Measurements from ENCODE around the gene MLH3.
A peak's percentile ranks its signal among the peaks of the same experiment; 100 is the strongest.

Gene MLH3

DNA sequence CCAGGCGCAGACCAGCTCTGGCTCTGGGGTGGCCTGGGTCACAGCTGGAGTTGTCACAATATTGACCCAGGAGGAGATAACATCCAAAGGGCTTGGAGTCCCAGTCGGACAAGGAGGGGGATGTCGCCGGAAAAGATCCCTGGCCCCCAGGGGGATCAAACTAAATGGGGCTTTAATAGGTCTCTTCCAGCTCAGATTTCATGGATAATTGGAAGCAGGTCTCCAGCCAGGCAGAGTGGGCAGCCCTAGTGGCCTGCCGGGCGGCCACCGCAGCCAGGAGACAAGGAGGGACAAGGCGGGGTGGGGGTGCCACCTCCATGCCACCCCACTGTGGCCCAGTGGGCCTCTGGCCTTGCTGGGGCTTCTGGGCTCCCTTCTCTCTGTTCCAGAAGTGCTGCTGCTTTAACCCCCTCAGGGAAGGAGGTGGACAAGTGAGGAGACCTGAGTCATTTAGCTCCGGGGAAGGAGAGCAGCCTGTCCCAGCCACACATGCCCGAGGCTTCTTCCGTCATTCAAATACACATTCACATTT lies 72.8 kb downstream of the MLH3 start:
- peaks cover 42 to 53% of the 10 kb centered on the region in 2 experiments for H3K4me1 ChIP-seq (ENCODE audit: control insufficient read depth in 1 of 2, insufficient read depth in 2 of 2, low read length in 2 of 2)
- H3K9ac ChIP-seq (ENCODE audit: low read length), result no peak overlapping the region
- no peaks in the 10 kb centered on the region for H3K36me3 ChIP-seq (ENCODE audit: control insufficient read depth in 1 of 2, insufficient read depth in 2 of 2, low read length in 2 of 2)
- H2AFZ ChIP-seq (ENCODE audit: insufficient read depth, low read length, poor library complexity), result no peak overlapping the region
- peaks cover 4% of the 10 kb centered on the region for H3K79me2 ChIP-seq (ENCODE audit: control insufficient read depth, insufficient read depth, low read length, poor library complexity)
- peak overlapping the region; percentile 46 for H3K18ac ChIP-seq (ENCODE audit: low read length)
- peak overlapping the region; percentile 43 for H2AK5ac ChIP-seq (ENCODE audit: low read length)
- peak overlapping the region; percentile 90 for H4K91ac ChIP-seq (ENCODE audit: low read depth, low read length)
- H2BK120ac ChIP-seq (ENCODE audit: insufficient read depth, low read length, poor library complexity), result peak overlapping the region; percentile 81
- no peak overlapping the region for H3K23ac ChIP-seq (ENCODE audit: low read length)
- H2BK5ac ChIP-seq (ENCODE audit: low read depth, low read length, poor library complexity), result peak overlapping the region; percentile 90
- H4K8ac ChIP-seq (ENCODE audit: low read depth, low read length), result peak overlapping the region; percentile 52
- H3K14ac ChIP-seq (ENCODE audit: low read length), result peak overlapping the region; percentile 80
- peak; percentile 86 to 94 for DNase-seq
- no peak overlapping the region for H3K4me3 ChIP-seq (ENCODE audit: low read depth, low read length)
- H3K9me3 ChIP-seq (ENCODE audit: insufficient read depth, low read depth, low read length), result no peaks in the 10 kb centered on the region
- peak overlapping the region; percentile 67 for H2BK12ac ChIP-seq (ENCODE audit: low read length)
- peak overlapping the region; percentile 28 for H4K12ac ChIP-seq (ENCODE audit: low read depth, low read length)
- no peak overlapping the region for H3K4ac ChIP-seq (ENCODE audit: low read depth, low read length)
- H3K4me2 ChIP-seq (ENCODE audit: low read length), result no peak overlapping the region
- WGBS (ENCODE audit: extremely low coverage, insufficient coverage, insufficient read length), result no CpG with 5 or more reads among the region's 11 CpGs
- peak overlapping the region; percentile 45 for H3K27ac ChIP-seq (ENCODE audit: low read depth, low read length)
- no peaks in the 10 kb centered on the region for H3K27me3 ChIP-seq (ENCODE audit: insufficient read depth, low read length)
- H3K79me1 ChIP-seq (ENCODE audit: low read length), result peaks cover 45% of the 10 kb centered on the region

DNA sequence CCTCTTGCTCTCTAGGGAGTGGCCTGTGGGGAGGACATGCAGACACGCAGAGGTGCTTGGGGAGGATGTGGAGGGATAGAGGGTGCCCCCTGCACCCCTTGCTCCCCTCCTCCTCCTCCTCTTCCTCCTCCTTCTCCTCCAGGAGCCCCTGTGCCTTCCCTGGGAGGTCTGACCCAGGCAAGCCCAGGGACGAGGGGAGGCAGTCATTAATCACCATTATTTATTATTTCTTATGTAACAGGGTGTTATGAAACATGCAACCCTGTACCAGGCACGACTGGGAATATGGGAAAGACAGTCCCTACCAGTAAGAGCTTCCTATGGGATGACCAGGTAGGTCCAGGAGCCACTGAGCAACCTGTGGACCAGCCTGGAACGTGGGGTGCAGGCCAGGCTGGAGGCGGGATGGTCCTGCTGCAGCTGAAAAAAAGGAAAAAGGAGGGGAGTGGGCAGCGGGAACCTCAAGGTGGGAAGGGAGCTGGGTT lies 73.3 kb downstream of the MLH3 start:
- Histone ChIP-seq H3K79me2 (ENCODE audit: control insufficient read depth, insufficient read depth, low read length, poor library complexity) (peaks cover 4% of the 10 kb centered on the region), H3K14ac (ENCODE audit: low read length) (peak overlapping the region; percentile 80), H4K91ac (ENCODE audit: low read depth, low read length) (peak overlapping the region; percentile 90), H2BK5ac (ENCODE audit: low read depth, low read length, poor library complexity) (peak overlapping the region; percentile 61), H2AFZ (ENCODE audit: insufficient read depth, low read length, poor library complexity) (no peak overlapping the region), H3K4ac (ENCODE audit: low read depth, low read length) (peak overlapping the region; percentile 6), H3K79me1 (ENCODE audit: low read length) (peaks cover 50% of the 10 kb centered on the region), H3K4me1 (ENCODE audit: control insufficient read depth in 1 of 2, insufficient read depth in 2 of 2, low read length in 2 of 2) (peaks cover 47 to 58% of the 10 kb centered on the region in 2 experiments), H2AK5ac (ENCODE audit: low read length) (peak overlapping the region; percentile 50), H2BK12ac (ENCODE audit: low read length) (peak overlapping the region; percentile 67), H3K27ac (ENCODE audit: low read depth, low read length) (peak overlapping the region; percentile 45), H3K9ac (ENCODE audit: low read length) (no peak overlapping the region), H4K8ac (ENCODE audit: low read depth, low read length) (peak overlapping the region; percentile 52), H3K4me3 (ENCODE audit: low read depth, low read length) (no peak overlapping the region), H2BK120ac (ENCODE audit: insufficient read depth, low read length, poor library complexity) (peak overlapping the region; percentile 81), H3K27me3 (ENCODE audit: insufficient read depth, low read length) (no peaks in the 10 kb centered on the region), H4K12ac (ENCODE audit: low read depth, low read length) (peak overlapping the region; percentile 28), H3K4me2 (ENCODE audit: low read length) (no peak overlapping the region), H3K9me3 (ENCODE audit: insufficient read depth, low read depth, low read length) (no peaks in the 10 kb centered on the region), H3K18ac (ENCODE audit: low read length) (peak overlapping the region; percentile 31), H3K23ac (ENCODE audit: low read length) (no peak overlapping the region), H3K36me3 (ENCODE audit: control insufficient read depth in 1 of 2, insufficient read depth in 2 of 2, low read length in 2 of 2) (no peaks in the 10 kb centered on the region)
- DNase-seq, result no peak
- no CpG with 5 or more reads among the region's 6 CpGs for WGBS (ENCODE audit: extremely low coverage, insufficient coverage, insufficient read length)

DNA sequence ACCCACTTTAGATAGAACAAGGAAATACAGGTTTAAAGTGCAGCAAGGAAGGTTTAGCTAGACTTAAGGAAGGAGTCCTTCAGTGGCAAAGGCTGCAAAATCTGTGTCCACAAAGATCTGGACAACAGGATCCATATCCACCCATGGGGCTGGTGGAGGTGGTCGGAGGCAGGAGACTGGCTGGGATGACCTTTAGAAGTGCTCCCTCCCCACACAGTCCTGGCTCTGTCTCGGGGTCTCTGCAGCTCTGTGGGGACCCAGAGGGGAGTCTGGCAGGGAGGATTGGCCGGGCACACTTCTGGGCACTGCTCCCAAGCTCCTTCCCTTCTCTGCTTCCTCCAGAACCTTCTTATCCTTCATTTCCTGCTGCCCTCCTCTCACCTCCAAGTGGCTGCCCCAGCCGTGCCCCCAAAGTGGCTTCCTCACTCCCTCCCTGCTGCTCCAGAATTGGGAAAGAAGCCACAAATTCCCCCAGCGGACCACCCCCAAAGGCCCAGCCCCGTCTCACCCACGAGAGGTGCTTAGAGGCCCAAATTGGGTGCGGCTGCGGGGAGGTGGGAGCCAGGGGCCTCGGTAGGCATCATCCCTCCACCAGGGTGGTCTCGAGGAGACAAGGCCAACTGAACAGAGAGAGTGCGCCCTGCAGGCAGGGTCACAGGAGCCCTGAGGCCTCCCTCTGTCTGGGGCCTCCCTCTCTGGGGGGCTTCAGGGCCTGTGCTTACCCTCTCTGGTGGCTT lies 73.9 kb downstream of the MLH3 start:
- Histone ChIP-seq H2BK120ac (ENCODE audit: insufficient read depth, low read length, poor library complexity) (peak overlapping the region; percentile 60), H3K9ac (ENCODE audit: low read length) (no peak overlapping the region), H4K91ac (ENCODE audit: low read depth, low read length) (peak overlapping the region; percentile 90), H4K12ac (ENCODE audit: low read depth, low read length) (no peak overlapping the region), H3K23ac (ENCODE audit: low read length) (no peak overlapping the region), H3K79me2 (ENCODE audit: control insufficient read depth, insufficient read depth, low read length, poor library complexity) (peaks cover 4% of the 10 kb centered on the region), H3K18ac (ENCODE audit: low read length) (peak overlapping the region; percentile 31), H3K4me1 (ENCODE audit: control insufficient read depth in 1 of 2, insufficient read depth in 2 of 2, low read length in 2 of 2) (peaks cover 47 to 60% of the 10 kb centered on the region in 2 experiments), H3K4me2 (ENCODE audit: low read length) (no peak overlapping the region), H3K4me3 (ENCODE audit: low read depth, low read length) (no peak overlapping the region), H2BK12ac (ENCODE audit: low read length) (peak overlapping the region; percentile 37), H3K9me3 (ENCODE audit: insufficient read depth, low read depth, low read length) (no peaks in the 10 kb centered on the region), H2AFZ (ENCODE audit: insufficient read depth, low read length, poor library complexity) (no peak overlapping the region), H3K27me3 (ENCODE audit: insufficient read depth, low read length) (no peaks in the 10 kb centered on the region), H4K8ac (ENCODE audit: low read depth, low read length) (peak overlapping the region; percentile 32), H2BK5ac (ENCODE audit: low read depth, low read length, poor library complexity) (peak overlapping the region; percentile 1), H3K79me1 (ENCODE audit: low read length) (peaks cover 50% of the 10 kb centered on the region), H3K4ac (ENCODE audit: low read depth, low read length) (no peak overlapping the region), H3K36me3 (ENCODE audit: control insufficient read depth in 1 of 2, insufficient read depth in 2 of 2, low read length in 2 of 2) (no peaks in the 10 kb centered on the region), H2AK5ac (ENCODE audit: low read length) (peak overlapping the region; percentile 50), H3K27ac (ENCODE audit: low read depth, low read length) (no peak overlapping the region), H3K14ac (ENCODE audit: low read length) (peak overlapping the region; percentile 59)
- no CpG with 5 or more reads among the region's 12 CpGs for WGBS (ENCODE audit: extremely low coverage, insufficient coverage, insufficient read length)
- DNase-seq, result no peak

DNA sequence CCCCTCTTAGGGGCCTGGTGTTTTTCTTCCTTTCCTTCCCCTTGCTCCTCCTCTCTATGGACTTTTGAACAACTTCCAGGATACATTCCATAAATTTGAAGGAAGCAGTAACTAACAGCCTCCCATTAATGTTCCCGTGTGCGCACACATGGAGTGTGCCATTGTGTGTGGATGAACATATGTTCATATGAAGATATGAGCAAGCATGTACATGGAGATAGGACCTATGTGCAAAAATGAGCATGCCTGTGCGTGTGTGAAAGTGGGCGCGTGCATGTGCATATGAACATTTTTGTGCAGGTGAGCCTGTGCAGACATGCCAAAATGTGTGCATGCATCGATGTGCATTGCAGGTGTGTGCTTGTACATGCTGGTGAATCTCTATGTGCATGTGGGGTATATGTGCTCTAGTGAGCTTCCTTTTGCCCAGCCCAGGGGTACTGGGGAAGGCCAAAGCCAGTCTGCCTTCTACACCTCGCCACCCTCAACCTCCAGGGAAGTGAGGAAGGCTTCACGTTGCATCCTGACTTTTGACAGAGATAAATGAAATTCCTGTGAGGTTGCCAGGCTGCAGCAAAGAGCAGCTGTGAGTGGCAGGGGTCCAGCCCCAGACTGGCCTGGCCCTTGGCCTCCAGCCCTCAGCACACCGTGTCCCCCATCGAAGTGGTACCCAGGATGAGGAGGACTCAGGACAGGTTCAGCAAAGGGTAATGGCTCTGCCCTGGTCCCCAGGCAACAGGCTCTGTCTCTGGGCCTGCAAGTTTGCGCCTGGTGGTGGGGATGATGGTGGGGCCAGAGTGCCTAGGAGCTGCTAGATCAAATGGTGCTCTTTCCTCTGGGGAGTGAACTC lies 74.8 kb downstream of the MLH3 start:
- no peak overlapping the region for H4K8ac ChIP-seq (ENCODE audit: low read depth, low read length)
- no peak overlapping the region for H3K4ac ChIP-seq (ENCODE audit: low read depth, low read length)
- no peak overlapping the region for H2BK120ac ChIP-seq (ENCODE audit: insufficient read depth, low read length, poor library complexity)
- WGBS (ENCODE audit: extremely low coverage, insufficient coverage, insufficient read length), result no CpG with 5 or more reads among the region's 11 CpGs
- no peak overlapping the region for H4K91ac ChIP-seq (ENCODE audit: low read depth, low read length)
- no peak overlapping the region for H3K18ac ChIP-seq (ENCODE audit: low read length)
- no peak overlapping the region for H2AK5ac ChIP-seq (ENCODE audit: low read length)
- H3K27me3 ChIP-seq (ENCODE audit: insufficient read depth, low read length), result no peaks in the 10 kb centered on the region
- H2BK5ac ChIP-seq (ENCODE audit: low read depth, low read length, poor library complexity), result no peak overlapping the region
- no peak overlapping the region for H3K9ac ChIP-seq (ENCODE audit: low read length)
- no peak overlapping the region for H3K27ac ChIP-seq (ENCODE audit: low read depth, low read length)
- H4K12ac ChIP-seq (ENCODE audit: low read depth, low read length), result no peak overlapping the region
- H3K23ac ChIP-seq (ENCODE audit: low read length), result no peak overlapping the region
- H2AFZ ChIP-seq (ENCODE audit: insufficient read depth, low read length, poor library complexity), result no peak overlapping the region
- no peak overlapping the region for H3K4me3 ChIP-seq (ENCODE audit: low read depth, low read length)
- H3K4me2 ChIP-seq (ENCODE audit: low read length), result no peak overlapping the region
- H3K14ac ChIP-seq (ENCODE audit: low read length), result peak overlapping the region; percentile 10
- H3K79me2 ChIP-seq (ENCODE audit: control insufficient read depth, insufficient read depth, low read length, poor library complexity), result peaks cover 4% of the 10 kb centered on the region
- peaks cover 50% of the 10 kb centered on the region for H3K79me1 ChIP-seq (ENCODE audit: low read length)
- H3K36me3 ChIP-seq (ENCODE audit: control insufficient read depth in 1 of 2, insufficient read depth in 2 of 2, low read length in 2 of 2), result no peaks in the 10 kb centered on the region
- H3K9me3 ChIP-seq (ENCODE audit: insufficient read depth, low read depth, low read length), result no peaks in the 10 kb centered on the region
- no peak overlapping the region for H2BK12ac ChIP-seq (ENCODE audit: low read length)
- H3K4me1 ChIP-seq (ENCODE audit: control insufficient read depth in 1 of 2, insufficient read depth in 2 of 2, low read length in 2 of 2), result peaks cover 47 to 60% of the 10 kb centered on the region in 2 experiments
- no peak for DNase-seq
